ENCODE data around the gene GCAT. TPM values are rescaled to one million over a fixed set of nuclear protein-coding genes. Genes with fewer than 3 reads are reported as not detected.
A peak's percentile ranks its signal among the peaks of the same experiment; 100 is the strongest.

GCAT gene
- total RNA-seq, 1 experiment from 2014 or later, result 42.3 TPM

DNA sequence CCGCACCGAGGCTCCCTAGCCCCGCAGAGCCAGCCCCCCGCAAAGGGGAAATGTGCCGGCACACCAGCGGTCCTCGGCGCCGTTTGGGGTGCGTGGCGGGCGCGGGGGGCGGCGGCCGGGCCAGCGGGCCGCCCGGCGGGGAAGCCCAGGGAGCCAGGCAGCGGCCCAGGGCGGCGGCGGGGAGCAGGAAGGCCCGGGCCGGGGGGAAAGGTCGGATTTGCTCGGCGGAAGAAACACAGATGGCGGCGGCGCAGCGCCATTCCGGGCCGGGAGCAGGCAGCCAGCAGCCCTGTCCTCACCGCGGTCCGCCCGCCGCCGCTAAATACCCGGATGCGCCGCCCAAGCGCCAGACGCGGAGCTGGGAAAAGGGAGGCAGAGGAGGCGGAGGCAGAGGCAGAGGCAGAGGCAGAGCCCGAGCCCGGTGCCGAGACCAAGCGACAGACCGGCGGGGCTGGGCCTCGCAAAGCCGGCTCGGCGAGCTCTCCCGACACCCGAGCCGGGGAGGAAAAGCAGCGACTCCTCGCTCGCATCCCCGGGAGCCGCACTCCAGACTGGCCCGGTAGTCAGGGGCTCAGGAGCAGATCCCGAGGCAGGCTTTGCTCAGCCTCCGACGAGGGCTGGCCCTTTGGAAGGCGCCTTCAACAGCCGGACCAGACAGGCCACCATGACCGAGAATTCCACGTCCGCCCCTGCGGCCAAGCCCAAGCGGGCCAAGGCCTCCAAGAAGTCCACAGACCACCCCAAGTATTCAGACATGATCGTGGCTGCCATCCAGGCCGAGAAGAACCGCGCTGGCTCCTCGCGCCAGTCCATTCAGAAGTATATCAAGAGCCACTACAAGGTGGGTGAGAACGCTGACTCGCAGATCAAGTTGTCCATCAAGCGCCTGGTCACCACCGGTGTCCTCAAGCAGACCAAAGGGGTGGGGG lies 2.6 kb upstream of the GCAT start:
- peak; percentile 89 for DNase-seq (ENCODE audit: low read depth)
- in situ Hi-C loops (cut with HindIII; ENCODE audit: low pct_unique_long_range_greater_than_20kb, low sequenced_read_pairs), result no loop called here

DNA sequence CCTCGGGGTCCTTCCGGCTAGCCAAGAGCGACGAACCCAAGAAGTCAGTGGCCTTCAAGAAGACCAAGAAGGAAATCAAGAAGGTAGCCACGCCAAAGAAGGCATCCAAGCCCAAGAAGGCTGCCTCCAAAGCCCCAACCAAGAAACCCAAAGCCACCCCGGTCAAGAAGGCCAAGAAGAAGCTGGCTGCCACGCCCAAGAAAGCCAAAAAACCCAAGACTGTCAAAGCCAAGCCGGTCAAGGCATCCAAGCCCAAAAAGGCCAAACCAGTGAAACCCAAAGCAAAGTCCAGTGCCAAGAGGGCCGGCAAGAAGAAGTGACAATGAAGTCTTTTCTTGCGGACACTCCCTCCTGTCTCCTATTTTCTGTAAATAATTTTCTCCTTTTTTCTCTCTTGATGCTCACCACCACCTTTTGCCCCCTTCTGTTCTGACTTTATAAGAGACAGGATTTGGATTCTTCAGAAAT lies 1.9 kb upstream of the GCAT start:
- in situ Hi-C loops (cut with HindIII; ENCODE audit: low pct_unique_long_range_greater_than_20kb, low sequenced_read_pairs), result no loop called here
- no peak for DNase-seq (ENCODE audit: low read depth)

DNA sequence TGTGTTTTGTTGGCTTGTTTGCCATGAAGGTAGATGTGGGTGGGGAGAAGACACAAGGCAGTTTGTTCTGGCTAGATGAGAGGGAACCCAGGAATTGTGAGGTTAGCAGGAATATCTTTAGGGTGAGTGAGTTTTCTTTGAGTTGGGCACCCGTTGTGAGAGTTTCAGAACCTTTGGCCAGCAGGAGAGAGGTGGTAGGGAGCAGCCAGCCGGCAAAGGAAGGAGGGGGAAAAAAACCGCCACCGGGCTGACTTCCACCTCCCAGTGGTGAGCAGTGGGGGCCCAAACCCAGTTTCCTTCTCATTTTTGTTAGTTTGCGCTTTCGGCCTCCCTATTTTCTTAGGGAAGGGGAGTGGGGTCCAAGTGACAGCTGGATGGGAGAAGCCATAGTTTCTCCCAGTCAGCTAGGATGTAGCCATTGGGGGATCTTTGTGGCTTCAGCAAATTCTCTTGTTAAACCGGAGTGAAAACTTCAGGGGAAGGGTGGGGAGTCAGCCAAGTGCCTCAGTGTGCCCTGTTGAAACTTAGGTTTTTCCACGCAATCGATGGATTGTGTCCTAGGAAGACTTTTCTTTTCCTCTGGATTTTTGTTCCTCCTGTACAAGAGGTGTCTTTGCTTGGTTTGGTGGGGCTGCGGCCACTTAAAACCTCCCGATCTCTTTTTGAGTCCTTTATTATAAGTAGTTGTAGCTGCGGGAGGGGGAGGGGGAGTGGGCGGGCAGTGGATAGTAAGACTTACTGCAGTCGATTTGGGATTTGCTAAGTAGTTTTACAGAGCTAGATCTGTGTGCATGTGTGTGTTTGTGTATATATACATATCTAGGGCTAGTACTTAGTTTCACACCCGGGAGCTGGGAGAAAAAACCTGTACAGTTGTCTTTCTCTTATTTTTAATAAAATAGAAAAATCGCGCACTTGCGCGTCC lies 1.1 kb upstream of the GCAT start:
- in situ Hi-C loops (cut with HindIII; ENCODE audit: low pct_unique_long_range_greater_than_20kb, low sequenced_read_pairs), result no loop called here
- no peak for DNase-seq (ENCODE audit: low read depth)

DNA sequence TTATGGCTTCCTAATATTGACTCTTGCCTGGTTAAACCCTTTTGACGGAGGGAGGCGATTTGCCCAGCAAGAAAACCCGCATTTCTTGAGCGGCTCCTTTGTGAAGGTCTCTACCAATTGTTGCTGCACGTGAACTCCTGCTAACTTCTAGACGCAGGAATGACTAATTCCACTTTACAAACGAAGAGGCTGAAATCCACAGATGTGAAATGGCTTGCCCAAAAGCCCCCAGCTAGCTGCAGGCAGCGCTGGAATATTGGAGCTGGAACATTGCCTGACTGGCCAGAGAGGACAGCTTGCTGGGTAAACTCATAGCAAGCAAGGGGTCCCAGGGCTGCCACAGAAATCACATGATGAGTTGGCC lies 542 bp downstream of the GCAT start:
- in situ Hi-C loops (cut with HindIII; ENCODE audit: low pct_unique_long_range_greater_than_20kb, low sequenced_read_pairs), result no loop called here
- no peak for DNase-seq (ENCODE audit: low read depth)

DNA sequence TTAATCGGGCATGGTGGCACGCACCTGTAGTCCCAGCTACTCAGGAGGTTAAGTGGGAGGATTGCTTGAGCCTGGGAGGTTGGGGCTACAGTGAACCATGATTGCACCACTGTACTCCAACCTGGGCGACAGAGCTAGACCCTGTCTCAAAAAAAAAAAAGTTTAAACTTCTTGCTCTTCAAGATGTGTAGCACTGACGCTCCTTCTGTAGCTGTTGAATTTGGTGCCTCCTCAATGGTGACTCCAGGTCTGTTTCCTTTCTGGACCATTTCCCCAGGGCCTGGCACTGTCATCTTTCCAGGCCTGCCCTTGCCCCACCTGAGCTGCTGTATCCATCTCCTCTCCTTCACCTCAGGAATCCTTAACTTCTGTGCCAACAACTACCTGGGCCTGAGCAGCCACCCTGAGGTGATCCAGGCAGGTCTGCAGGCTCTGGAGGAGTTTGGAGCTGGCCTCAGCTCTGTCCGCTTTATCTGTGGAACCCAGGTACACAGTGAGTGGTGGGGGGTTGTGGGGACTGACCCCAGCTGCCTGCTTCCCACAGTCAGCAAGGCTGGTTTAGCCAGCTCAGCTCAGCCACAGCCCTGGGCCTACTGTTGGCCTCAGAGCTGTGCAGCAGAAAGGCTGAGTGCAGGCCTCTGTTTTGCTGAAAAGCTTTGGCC lies 2.1 kb downstream of the GCAT start:
- in situ Hi-C loops (cut with HindIII; ENCODE audit: low pct_unique_long_range_greater_than_20kb, low sequenced_read_pairs), result no loop called here

DNA sequence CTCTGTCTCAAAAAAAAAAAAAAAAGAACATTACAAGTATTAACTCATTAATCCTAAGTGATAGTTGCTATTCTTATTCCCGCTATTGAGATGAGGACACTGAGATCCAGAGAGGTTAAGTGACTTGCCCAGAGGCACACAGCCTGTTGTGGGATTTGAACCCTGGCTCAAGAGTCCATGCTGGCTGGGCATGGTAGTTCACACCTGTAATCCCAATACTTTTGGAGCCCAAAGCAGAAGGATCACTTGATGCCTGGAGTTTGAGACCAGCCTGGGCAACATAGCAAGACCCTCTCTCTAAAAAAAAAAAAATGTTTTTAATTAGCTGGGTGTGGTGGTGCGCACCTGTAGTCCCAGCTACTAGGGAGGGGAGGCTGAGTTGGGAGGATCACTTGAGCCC lies 4.1 kb downstream of the GCAT start:
- in situ Hi-C loops (cut with HindIII; ENCODE audit: low pct_unique_long_range_greater_than_20kb, low sequenced_read_pairs), result no loop called here

More for the DNA sequence above, 2.1 kb downstream of the GCAT start:
- DNase-seq (ENCODE audit: low read depth), result no peak

DNA sequence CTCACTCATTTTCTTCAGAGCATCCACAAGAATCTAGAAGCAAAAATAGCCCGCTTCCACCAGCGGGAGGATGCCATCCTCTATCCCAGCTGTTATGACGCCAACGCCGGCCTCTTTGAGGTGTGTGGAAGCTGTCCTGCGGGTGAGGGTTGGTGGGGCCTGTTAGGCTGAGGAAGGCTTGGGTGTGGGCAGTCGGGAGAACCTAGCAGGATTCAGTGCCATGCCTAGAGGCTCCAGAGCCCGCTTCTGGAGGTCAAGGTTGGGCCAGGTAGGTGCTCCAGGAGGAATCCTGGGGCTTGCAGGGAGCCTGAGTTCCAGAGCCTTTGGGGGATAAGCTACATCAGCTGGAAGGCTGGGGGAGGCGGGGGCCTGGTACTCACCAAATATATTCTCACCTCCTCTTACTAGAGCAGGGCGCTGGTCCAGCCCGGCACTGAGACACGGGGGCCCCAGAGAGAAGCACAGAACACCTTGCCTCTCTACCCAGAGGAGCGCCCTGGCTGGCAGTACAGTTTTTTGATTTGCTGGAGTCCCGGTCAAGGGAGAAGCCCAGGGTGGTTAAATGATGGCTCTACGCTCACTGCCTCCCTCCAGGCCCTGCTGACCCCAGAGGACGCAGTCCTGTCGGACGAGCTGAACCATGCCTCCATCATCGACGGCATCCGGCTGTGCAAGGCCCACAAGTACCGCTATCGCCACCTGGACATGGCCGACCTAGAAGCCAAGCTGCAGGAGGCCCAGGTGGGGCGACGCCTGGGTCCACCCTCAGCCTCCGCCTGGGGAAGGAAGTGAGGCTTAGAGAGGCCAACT lies 5.3 kb downstream of the GCAT start:
- in situ Hi-C loops (cut with HindIII; ENCODE audit: low pct_unique_long_range_greater_than_20kb, low sequenced_read_pairs), result no loop called here
- no peak for DNase-seq (ENCODE audit: low read depth)

More for the DNA sequence above, 4.1 kb downstream of the GCAT start:
- no peak for DNase-seq (ENCODE audit: low read depth)

DNA sequence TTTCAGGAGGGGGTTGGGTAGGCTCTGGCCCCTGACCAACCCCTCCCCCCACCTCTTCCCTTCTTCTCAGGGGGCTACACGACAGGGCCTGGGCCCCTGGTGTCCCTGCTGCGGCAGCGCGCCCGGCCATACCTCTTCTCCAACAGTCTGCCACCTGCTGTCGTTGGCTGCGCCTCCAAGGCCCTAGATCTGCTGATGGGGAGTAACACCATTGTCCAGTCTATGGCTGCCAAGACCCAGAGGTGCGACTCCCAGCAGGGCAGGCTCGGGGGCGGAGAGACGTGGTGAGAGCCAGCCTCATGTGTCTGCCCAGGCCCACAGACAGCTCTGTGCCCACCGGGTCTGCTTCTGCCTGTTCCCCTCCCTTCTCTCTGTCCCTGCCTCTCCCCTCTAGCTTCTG lies 7.9 kb downstream of the GCAT start:
- in situ Hi-C loops (cut with HindIII; ENCODE audit: low pct_unique_long_range_greater_than_20kb, low sequenced_read_pairs), result no loop called here
- no peak for DNase-seq (ENCODE audit: low read depth)

DNA sequence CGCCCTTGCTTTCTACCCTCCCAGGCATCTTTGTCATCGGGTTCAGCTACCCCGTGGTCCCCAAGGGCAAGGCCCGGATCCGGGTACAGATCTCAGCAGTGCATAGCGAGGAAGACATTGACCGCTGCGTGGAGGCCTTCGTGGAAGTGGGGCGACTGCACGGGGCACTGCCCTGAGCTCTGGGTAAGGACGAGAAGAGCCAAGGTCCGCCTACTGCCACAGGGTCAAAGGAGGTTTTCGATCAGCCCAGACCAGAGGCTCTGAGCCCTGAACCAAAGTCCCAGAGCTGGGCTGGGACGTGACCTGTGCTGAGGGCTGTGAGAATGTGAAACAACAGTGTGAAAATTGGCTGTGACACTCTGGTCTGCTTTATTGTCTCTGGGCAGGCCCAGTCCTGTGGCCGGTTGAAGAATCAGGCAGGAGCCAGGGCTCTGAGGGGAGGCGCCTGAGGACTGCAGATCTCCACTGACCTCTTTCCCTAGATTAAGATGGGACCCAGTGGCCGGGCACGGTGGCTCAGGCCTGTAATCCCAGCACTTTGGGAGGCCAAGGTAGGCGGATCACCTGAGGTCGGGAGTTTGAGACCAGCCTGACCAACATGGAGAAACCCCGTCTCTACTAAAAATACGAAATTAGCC lies 8.9 kb downstream of the GCAT start:
- in situ Hi-C loops (cut with HindIII; ENCODE audit: low pct_unique_long_range_greater_than_20kb, low sequenced_read_pairs), result no loop called here

DNA sequence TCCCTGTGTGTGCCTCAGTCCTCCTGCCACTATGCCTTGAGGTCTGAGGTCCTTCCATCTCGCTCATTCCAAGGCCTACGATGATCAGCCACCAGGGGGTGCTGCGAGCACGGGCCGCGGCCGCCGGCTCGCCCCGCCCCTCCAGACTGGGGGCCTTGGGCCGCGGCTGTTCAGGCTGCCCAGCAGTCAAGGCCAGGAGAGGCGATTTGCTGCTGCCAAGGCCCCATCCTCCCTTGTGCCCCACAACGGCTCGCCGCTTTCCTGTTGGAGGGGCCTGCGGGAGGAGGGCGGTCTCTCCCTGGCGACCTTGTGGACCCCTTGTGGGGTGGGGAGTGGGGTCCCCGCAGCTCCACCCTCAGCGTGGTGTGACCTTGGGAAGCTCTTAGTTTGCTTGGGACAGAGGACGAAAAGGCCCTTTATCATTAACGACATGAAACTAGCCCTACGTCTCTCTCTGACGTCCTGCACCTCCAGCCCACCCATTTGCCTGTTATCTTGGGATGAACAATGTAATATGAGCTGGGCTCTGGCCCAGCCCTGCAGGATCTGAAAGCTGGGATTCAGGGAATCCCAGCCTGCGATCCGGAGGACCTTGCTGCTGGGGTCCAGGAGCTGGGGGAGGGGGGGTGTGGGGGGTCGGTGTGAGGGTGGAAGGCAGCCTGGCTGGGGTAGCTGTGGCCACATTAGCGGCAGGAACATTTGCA lies 10.1 kb downstream of the GCAT start:
- peak; percentile 75 for DNase-seq (ENCODE audit: low read depth)
- in situ Hi-C loops (cut with HindIII; ENCODE audit: low pct_unique_long_range_greater_than_20kb, low sequenced_read_pairs), result no loop called here

More for the DNA sequence above, 8.9 kb downstream of the GCAT start:
- no peak for DNase-seq (ENCODE audit: low read depth)

DNA sequence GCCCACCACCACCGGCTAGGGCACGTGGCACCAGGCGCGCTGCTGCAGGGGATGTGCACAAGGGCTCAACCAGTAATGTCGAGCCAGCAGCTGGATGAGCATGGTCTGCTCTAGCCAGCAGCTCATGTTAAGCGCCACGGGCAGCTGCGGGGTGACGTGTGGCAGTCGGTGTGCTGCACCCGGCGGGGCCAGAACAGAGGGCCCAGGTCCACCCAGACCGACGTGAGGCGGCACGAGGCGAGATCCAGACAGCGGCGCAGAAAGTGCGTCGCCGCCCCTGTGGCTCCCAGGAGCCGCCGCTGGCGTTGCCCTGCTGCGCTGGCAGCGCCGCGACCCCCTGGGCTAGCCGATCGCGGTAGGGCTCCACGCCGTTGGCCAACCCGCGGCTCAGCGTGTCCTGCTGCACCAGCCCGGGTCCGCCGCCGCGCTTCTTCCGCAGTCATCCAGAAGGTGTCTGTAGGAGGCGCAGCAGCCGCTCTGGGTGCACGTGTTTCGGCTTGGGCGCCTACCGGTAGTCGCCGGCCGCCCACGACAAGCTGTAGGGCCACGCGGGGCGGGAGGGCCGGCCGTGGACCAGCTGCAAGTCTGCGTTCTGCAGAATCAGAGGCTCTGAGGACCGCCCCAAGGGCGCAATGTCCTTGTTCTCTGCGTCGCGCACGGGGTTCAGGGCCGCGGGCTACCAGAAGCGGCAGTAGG lies 10.8 kb downstream of the GCAT start:
- in situ Hi-C loops (cut with HindIII; ENCODE audit: low pct_unique_long_range_greater_than_20kb, low sequenced_read_pairs), result no loop called here
- DNase-seq (ENCODE audit: low read depth), result no peak

DNA sequence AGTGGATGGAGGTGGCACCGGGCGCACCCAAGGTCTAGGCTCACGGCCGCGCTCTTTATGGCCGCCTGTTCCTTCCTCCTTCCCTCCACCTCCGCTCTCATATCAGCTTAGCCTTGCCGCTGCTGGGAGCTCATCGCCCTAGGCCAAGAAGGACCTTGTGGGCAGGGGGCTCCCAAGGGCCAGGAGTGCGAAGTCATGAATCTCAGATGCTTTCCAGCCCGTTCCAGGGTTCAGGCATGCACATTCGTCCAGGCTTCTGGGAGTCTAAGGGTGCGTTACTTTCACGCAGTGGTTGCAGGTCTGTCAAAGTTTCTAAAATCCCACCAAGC lies 11.3 kb downstream of the GCAT start:
- DNase-seq (ENCODE audit: low read depth), result no peak
- in situ Hi-C loops (cut with HindIII; ENCODE audit: low pct_unique_long_range_greater_than_20kb, low sequenced_read_pairs), result no loop called here

DNA sequence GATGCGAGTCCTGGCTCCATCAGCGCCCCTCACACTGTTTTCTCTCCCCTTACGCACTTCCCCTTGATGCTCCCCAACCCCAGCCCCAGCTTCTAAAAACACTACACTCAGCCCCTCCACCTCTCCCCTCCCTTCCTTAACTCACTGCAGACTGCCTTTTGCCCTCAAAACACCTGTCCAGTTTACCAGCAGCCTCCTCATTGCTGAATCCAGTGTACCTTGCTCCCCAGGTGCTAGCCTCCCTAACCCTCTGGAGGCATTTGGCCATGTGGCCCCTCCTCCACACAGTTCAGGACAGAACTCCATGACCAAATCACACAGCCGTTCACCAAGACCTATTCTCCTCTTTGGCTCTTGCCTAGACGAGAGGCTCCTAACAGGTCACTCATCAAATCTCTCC lies 12.6 kb downstream of the GCAT start:
- DNase-seq (ENCODE audit: low read depth), result no peak
- in situ Hi-C loops (cut with HindIII; ENCODE audit: low pct_unique_long_range_greater_than_20kb, low sequenced_read_pairs), result no loop called here

DNA sequence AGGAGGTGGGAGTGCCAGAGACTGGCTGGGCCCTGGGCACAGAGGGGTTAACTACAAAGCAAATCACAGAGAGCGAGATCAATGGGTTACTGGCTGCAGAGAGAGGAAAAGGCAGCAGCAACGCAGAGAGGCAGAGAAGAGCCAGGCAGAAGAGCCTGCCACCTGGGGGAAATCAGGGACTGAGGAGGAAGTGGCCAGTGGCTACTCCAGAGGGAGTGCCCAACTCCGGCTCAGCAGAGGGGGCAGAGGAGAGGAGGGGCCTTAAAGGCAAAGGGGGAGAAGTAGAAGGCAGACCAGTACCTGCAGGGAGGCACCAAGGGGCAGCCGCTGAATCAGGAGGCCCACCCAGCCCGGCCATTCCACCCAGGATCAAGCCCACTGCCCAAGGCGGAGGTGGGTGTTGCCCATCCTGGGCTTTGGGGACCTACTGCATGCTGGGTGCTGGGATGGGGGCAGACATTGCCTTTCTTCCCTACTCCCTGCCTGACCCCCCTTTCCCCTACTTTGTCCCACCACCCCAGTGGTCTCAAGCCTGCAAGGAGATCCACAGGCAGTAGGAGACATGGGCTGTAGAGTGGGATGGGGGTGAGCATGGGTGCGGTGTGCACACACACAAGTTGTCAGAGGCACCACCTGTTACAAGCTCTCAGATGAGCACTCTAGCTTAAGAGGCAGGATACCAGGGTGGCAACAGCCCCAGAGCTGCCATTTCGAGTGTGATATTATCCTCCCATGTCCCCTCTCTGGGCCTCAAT lies 14.5 kb downstream of the GCAT start:
- no peak for DNase-seq (ENCODE audit: low read depth)
- in situ Hi-C loops (cut with HindIII; ENCODE audit: low pct_unique_long_range_greater_than_20kb, low sequenced_read_pairs), result no loop called here

DNA sequence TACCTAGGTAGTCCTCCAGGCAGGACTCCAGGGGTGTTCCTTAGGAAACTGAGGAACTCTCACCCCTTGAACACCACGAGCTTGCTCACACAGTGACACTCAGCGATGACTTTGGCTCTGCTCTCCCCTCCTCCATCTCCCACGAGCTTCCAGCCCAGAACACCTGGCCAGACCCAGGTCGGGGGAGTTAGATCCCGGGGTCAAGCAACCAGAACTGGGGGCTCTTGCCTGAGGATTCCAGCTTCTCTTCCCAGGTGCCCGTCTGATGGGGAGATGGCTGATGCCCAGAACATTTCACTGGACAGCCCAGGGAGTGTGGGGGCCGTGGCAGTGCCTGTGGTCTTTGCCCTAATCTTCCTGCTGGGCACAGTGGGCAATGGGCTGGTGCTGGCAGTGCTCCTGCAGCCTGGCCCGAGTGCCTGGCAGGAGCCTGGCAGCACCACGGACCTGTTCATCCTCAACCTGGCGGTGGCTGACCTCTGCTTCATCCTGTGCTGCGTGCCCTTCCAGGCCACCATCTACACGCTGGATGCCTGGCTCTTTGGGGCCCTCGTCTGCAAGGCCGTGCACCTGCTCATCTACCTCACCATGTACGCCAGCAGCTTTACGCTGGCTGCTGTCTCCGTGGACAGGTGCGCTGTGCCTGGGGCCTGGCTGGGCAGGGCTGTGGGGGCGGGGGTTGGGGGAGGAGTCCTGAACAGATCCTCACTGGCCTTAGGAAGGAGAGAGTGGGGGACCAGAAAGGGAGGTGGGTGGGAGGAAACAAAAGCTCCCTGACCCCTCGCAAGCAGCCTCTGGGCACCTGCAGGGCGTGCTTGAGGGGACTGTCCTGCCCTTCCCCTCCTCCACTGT lies 15.6 kb downstream of the GCAT start, which contains the start of gene GALR3:
GALR3 (plus strand) TSS at position 249 of the 852 bp plus-strand sequence; CDS start at position 274, 25 bp downstream.
- in situ Hi-C loops (cut with HindIII; ENCODE audit: low pct_unique_long_range_greater_than_20kb, low sequenced_read_pairs), result no loop called here
- no peak for DNase-seq (ENCODE audit: low read depth)

Data from Caki2 (cell line).